DMS53 (cell line): ENCODE data around the gene CMPK1.
"Not testable (repeated sequence)": the region's sequence is repeated elsewhere in the genome, so short reads cannot be mapped to it uniquely, and the experiment has no call there.

Experiments
- DNase-seq: peaks from one replicate; lab custom pipeline; 2025; lab: John Stamatoyannopoulos, UW

CMPK1 gene, protein sequence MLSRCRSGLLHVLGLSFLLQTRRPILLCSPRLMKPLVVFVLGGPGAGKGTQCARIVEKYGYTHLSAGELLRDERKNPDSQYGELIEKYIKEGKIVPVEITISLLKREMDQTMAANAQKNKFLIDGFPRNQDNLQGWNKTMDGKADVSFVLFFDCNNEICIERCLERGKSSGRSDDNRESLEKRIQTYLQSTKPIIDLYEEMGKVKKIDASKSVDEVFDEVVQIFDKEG

DNA sequence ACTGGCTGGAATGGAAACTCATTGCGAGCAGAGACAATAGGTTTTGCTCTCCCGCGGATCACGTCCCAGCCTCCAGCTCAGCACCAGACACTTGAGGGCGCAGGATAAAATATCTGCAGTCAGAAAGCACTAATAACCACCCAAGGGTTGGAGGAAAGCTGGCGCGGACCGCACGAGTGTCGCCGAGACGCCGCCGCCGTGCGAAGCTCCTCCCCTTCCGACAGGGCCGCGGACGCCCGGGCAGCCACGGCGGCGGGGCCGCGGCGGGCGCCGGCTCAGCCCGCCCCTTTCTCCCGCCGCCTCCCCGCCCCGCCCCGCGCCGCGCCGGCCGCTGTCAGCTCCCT lies at the start of gene CMPK1:
Gene CMPK1 (plus strand): TSS at position 213 of the 344 bp plus-strand sequence. CDS start 156 bp downstream, outside the sequence.
- DNase-seq: peak; percentile 97

DNA sequence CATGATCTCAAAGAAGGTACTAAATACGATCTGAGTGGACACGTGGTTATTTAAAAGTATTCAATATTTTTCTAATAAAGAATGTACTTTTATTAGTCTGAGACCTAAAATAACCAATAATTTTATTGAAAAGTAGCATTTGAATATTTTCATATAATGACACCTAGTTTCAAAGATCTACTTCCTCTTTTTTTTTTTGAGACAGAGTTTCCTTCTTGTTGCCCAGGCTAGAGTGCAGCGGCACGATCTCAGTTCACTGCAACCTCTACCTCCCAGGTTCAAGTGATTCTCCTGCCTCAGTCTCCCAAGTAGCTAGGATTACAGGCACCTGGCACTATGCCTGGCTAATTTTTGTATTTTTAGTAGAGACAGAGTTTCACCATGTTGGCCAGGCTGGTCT lies 45.5 kb upstream of the CMPK1 start:
- DNase-seq: not testable (repeated sequence)

DNA sequence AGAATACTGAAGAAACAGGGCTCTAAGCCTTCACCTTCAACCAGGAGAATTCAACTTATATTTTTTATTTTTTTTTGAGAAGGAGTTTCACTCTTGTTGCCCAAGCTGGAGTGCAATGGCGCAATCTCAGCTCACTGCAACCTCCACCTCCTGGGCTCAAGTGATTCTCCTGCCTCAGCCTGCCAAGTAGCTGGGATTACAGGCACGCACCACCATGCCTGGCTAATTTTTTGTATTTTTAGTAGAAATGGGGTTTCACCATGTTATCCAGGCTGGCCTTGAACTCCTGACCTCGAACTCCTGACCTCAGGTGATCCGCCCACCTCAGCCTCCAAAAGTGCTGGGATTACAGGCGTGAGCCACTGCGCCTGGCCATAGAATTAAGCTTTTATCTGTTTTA lies 38.7 kb upstream of the CMPK1 start:
- not testable (repeated sequence) for DNase-seq

DNA sequence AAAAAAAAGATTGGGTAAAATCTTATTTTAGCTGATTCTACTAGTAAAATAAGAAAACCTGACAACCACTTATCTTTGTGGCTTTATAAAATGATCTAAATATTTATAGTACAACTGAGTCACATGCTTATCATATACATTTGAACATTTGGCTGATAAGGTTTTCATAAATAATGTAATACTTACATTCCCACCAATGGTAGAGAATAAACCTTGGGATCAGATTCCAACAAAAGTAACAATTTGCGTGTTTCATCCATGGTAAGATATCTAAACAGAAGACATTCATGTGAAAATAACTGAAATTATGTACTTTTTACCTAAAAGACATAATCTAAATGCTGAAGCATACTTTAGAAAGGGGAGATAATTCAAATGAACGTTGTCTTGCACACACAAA lies 38.0 kb upstream of the CMPK1 start:
- no peak for DNase-seq

DNA sequence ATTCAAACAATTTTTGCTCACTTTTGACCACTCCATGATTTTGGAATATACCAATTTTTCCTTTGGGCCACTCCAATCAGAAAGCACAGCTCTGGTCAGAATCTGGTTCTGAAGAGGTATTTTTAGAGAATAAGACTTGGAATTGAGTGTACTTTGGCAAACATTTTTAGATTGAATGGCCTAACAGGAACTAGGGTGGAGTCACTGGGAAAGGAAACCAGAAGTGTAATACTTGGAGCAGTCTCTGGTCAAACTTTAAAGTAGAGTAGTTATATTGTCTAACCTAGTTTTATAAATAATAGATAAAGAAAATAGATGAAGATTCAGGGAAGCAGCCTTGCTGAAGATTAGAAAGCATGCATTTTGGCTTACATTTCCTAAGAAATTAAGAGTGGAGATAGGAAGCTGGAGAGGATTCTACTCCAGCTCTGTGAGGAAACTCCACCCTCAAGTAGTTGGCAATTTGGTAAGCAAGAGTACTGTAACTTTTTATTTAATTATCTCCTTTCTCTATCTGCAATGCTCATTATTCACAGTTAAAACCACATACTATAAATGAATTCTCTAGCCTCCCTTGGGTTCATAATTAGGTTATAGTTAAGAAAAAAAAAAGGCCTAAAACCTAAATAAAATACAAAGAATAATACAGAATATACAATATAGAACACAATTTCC lies 35.4 kb upstream of the CMPK1 start:
- no peak for DNase-seq

DNA sequence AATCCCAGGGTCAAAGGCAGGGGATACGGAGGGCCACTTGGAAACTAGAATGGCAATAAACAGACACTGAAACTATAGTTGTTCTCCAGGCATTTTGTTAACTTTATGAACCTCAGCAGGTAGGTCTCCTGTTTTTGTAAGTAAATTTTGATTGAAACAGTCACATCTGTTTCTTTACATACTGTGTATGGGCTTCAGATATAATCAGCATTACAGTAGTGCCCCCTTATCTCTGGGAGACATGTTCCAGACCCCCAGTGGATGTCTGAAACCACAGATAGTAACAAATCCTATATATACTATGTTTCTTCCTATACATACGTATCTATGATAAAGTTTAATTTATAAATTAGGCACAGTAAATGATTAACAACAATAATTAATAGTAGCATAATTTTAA lies 31.1 kb upstream of the CMPK1 start:
- no peak for DNase-seq

DNA sequence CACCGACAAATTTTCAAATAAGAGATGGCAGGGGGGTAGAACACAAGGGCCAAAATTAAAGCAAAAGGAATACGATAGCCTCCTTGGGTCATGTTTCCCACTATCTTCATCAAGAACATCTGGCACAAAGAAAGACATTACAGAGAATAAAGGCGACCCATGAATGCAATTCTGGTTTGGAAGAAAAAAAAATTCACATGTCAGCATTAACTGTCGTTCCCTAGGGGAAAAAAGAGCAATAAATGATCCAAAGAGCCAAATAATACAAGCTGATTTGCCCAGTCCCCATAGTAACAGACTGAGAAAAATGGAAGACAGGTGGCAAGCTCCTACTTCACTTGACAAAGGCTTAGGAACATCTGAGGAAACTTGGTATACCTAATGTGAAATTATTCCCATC lies 24.2 kb upstream of the CMPK1 start:
- DNase-seq: no peak

DNA sequence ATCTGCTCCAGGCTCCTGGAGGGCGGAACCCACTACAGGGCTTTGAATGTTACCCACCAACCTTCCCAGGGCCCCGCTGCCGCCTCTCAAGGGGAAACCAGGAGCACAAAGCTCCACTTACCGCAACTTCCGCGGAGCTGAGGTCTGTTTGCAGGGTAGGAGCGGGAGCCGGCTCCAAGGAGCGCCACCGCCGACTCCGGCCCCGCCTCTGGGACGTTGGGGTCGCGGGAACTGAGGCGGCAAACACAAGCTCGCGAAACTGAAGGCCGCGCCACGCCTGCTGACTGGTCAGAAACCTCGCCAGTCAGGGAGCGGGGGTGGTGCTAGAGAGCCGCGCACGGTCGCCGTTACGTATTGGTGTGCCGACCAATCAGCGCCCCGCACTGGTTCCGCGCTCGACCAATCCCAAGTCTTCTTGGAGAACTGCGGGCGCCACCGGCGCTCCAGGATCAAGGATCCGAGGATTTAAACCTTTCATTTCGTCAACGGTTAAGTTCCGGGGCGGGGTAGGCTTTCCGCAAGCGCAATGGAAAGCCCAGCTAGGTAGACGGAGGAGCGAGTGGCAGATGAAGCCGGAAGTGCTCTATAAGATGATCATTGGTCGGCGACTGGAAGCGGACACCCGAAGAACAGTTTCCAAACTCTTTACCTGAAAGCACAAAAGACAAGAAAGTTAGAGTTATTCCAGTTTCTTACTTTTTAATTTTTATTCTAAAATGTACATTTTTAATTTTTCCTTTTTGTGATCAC lies 19.5 kb upstream of the CMPK1 start, which contains the start of gene STIL:
Gene STIL (minus strand): TSS at position 233 of the 750 bp plus-strand sequence. CDS start 3,828 bp downstream, outside the sequence.
- peak; percentile 100 for DNase-seq

DNA sequence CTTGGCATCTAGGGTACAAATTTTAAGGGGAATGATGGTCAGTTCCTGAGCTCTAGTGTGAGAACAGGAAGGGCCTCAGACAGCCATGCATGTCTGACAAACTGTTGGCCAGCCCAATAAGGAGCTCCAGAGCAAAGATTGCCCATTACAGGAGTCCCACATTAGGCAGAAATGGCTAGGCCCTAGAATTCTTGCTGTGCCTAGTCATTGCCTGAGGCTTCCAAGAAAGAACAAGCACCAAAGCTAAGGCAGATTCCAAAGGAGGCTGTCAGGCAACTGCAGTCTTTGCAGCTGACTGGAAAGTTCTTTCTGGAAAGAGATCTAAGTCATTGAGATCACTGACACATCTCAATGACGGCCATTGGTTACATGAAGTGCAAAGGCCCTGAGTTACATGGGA lies 15.7 kb upstream of the CMPK1 start:
- no peak for DNase-seq

DNA sequence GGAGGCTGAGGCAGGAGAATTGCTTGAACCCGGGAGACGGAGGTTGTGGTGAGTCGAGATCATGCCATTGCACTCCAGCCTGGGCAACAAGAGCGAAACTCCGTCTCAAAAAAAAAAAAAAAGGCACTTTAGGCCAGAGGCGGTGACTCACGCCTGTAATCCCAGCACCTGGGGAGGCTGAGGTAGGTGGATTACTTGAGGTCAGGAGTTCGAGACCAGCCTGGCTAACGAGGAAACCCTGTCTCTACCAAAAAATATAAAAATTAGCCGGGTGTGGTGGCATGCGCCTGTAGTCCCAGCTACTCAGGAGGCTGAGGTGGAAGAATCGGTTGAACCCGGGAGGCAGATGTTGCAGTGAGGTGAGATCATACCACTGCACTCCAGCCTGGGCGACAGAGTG lies 13.6 kb upstream of the CMPK1 start:
- DNase-seq: not testable (repeated sequence)

DNA sequence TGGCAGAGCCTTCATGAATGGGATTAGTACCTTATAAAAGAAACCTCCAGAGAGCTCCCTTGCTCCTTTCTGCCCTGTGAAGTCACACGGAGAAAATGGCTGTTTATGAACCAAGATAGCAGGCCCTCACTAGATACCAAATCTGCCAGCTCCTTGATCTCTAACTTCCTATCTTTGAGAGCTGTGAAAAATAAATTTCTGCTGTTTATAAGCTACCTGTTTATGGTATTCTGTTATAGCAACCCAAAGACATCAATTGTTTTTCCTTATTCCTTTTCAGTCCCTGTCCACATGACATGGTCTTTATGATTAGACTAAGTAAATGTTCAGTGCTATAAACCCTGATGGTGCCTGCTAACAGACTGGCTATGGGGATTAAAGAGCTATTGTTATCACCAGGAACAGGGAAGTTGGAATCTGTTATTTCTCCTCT lies 10.0 kb upstream of the CMPK1 start:
- DNase-seq: peak; percentile 74

DNA sequence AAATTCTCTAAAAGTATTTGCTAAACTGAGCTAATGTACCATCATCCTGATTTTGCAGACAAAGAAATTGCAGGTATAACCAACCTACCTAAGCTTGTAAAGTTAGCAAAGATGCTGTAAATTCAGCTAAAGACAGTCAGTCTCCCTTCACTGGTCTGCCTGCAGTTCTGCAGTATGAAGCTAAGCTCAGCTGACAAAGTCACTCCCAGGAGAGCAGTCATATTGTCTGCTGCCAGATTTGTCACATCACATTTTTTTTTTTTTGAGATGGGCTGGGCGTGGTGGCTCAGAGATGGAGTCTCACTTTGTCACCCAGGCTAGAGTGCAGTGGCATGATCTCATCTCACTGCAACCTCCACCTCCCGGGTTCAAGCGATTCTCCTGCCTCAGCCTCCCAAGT lies 8.9 kb upstream of the CMPK1 start:
- peak; percentile 41 for DNase-seq

DNA sequence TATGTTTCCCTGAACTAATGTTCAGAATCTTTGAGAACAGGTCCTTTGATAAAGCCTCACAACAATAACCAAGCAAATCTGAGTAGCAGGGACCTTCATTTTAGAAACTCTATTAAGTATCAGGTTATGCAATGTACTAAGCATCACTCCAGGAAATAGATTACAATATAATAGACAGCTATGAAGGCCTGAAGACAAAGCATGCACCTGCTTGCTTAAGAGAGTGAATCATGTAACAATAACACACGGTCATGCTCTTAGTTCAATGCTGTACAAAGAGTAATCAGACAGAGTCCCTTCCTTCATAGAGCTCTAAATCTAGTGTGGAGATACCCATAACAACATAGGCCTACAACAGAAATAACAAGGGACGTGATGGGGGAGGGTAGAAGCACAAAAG lies 8.1 kb upstream of the CMPK1 start:
- peak; percentile 98 for DNase-seq

DNA sequence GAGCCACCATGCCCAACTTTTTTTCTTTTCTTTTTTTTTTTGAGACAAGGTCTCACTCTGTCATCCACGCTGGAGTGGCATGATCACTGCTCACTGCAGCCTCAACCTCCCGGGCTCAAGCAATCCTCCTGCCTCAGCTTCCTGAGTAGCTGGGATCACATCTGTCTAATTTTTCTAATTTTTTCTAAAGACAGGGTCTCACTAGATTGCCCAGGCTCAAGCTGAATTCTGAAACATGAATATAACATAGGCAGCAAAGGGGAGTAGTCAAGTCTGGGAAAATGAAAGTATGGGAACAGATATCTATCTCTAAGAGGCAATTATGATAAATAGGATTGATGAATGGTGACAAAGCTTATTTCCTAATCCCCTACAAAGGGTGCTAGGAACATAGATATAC lies 7.3 kb upstream of the CMPK1 start:
- no peak for DNase-seq

DNA sequence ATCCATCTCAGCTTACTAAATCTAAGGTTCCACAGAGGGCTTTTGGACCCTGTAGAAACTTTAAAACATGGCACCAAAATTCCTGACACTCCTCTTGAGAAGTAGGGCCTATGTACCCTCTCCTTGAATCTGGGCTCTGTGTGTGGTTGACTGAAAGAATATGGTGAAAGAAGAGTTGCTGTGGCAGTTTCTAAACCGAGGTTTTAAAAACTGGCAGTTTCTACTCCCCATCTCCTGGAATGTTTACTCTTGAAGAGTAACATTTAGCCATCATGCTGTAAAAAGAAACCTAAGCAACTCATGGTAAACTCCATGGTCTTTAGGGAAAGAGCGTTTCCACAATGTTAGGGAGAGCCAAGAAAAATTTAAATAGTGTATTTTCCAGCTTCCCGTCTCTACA lies 4.6 kb upstream of the CMPK1 start:
- no peak for DNase-seq

DNA sequence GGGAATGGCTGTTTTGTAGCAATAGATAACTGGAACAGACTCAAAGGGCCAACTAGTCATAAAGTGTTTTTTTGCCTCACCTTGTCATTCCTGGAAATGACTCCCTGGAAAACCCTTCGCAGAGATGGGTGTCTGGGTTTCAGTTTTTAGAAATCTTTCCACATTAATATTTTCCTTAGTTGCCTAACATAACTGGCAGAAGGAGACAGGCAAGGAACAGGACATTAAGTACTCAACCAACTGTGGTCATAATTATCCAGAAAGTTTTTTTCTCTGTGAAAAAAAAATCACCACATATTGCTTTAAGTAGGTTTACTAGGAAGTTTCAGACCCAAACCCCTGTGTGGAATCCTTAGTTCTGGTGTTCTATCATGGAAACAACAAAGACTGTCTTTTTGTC lies 3.4 kb upstream of the CMPK1 start:
- DNase-seq: no peak

DNA sequence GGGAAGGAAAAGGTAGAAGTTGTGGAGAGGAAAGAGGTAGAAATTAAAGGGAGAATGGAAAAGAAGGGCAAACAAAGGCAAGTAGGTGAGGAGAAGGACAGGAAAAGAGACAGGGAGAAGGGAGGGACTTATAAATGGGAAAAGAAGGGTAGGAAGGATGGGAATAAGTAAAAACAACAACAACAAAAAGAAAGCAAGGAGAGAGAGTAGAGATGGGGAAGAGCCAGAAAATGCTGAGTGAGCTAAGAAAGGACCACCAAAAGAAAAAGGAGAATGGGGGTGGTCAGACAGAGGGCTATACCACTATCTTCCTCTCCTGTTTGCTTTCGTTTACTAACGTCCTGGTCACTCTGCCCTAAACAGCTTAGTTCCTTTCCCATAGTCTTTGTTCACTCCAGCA lies 1.7 kb upstream of the CMPK1 start:
- no peak for DNase-seq

DNA sequence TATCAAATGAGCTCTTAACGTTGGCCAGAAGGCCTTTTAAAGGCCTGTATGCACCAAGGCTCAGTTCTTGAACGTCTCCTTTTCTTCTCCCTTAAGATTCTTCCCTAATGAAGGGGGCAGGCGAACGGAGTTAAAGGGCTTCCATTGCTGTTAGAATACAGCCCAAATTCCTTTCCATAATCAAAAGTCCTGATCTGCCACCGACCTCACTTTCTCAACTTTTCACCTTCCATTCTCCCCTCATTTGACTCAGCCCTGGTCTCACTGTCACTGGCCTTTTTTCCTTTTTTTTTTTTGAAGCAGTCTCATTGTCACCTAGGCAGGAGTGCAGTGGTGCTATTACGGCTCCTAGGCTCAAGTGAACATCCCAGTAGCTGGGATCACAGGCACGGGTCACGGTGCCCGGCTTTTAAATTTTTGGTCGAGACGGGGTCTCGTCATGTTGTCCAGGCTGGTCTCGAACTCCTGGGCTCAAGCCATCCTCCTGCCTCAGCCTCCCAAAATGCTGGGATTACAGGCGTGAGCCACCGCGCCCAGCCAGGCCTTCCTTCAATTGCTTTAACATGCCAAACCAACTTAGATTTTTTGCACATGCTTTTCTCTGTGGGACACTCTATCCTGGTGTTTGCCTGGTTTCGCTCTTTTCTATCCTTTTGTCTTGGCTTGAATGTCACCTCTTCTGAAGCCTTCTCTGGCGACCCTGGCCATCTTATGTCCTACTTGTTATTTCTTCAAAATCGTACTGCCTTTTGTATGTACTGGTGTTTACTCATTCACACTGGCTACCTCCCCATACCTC lies 612 bp upstream of the CMPK1 start:
- DNase-seq: peak; percentile 63

DNA sequence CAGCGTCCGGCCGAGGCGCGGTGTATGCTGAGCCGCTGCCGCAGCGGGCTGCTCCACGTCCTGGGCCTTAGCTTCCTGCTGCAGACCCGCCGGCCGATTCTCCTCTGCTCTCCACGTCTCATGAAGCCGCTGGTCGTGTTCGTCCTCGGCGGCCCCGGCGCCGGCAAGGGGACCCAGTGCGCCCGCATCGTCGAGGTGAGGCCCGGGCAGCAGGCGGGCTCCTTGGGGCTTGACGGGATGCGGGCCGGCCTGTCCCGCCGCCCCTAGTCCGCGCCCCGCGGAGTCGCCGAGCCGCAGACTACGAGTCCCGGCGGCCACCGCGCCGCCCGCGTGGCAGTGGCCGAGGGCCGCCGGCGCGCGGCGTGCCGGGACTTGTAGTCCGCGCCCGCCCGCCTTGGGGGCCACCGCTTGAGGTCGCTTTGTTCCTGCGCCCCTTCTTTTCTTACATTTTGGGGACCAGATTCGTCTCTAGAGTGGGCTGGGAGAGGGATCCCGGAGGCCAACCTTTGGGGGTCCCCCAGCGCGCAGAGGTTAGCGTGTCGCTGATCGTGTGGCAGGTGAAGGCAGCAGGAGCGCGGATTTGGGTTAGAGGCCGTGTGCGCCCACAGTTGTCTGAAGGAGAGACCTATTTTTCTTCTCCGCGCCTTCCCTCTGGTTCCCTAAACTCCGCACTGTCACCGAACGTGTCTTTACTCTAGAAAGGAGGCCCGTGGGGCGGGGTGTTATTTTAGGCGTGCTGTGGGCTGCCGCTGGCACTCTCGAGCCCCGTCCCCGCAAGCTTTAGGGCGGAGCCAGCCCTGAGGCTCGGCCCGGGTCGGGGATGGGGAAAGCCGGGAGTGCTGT lies 553 bp downstream of the CMPK1 start:
- DNase-seq: peak; percentile 97

DNA sequence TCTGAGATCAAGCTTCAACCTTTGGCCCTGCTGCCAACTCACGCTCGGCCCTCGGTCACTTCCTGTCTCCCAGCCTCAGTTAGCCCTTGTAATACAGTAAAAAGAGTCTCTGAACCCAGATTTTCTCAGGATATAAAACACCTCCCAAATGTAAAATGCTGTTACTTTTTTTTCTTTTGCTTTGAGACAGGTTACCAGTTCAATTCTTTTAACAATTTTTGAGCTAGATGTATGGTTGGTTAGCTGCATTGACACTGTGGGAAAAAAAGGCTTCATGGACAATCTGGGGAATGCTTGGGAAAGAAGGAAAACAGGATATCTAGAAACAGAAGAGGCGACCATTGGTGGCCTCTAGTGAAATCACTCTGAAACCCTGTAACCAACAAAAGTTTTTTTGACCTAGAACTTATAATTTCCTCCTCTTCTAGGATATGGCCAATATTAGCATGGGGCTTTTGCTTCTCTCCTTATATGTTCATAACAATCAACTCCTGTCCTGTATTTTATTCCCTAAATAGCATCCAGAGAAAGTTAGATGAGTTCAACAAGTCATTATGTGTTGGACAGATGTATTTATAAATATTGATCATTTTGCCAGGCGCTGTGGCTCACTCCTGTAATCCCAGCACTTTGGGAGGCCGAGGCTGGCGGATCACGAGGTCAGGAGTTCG lies 1.3 kb downstream of the CMPK1 start:
- DNase-seq: no peak

DNA sequence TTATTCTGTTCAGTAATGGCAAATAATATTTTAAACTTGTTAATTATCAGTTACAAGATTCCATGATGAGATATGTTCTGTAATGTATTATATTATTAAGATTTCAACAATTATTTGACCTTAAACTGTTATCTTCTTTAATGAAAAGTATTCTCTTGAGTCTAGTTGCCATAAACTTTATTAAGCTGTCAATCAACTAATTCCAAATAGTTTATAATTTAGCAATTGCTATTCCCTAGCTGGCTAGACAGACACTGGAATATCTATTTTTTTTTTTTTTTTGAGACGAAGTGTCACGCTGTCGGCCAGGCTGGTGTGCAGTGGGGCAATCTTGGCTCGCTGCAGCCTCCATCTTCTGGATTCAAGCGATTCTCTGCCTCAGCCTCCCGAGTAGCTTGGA lies 3.8 kb downstream of the CMPK1 start:
- no peak for DNase-seq
